GM19395 (cell line): Measurements from ENCODE around the gene MED16.

Source experiments
- ATAC-seq: cut with Tn5 transposase; IDR thresholded peaks from one replicate; pipeline ENCODE4 v1.9.1; 2021; ENCODE audit warnings: mild to moderate bottlenecking, moderate library complexity; ENCODE audit not compliant: unreplicated experiment

Gene MED16

GRCh38 chr19:892894-893689 is at the start of gene MED16, which contains the start of gene RNU6-9:
TSS of gene MED16 (minus strand) at chr19:893187. CDS start at chr19:891131, 2,056 bp downstream.
TSS of gene RNU6-9 (plus strand) at chr19:893484.
- ATAC-seq: peak; percentile 79

GRCh38 chr19:942133-942645 is 49.2 kb upstream of the MED16 start:
- ATAC-seq: no peak

GRCh38 chr19:941292-942132 is 48.5 kb upstream of the MED16 start:
- ATAC-seq: no peak

- ATAC-seq: no peak
Observed at GRCh38 chr19:940591-941291, 47.8 kb upstream of the MED16 start.

- ATAC-seq: no peak
Observed at GRCh38 chr19:939922-940321, 46.9 kb upstream of the MED16 start.

- no peak for ATAC-seq
Observed at GRCh38 chr19:939439-939838, 46.5 kb upstream of the MED16 start.

GRCh38 chr19:938233-938923 is 45.4 kb upstream of the MED16 start:
- ATAC-seq: no peak

- no peak for ATAC-seq
Observed at GRCh38 chr19:937259-937694, 44.3 kb upstream of the MED16 start.

GRCh38 chr19:936175-936546 is 43.2 kb upstream of the MED16 start:
- ATAC-seq: no peak

GRCh38 chr19:934865-935479 is 42.0 kb upstream of the MED16 start:
- ATAC-seq: no peak

- no peak for ATAC-seq
Observed at GRCh38 chr19:934197-934840, 41.3 kb upstream of the MED16 start.

GRCh38 chr19:933553-933882 is 40.5 kb upstream of the MED16 start:
- ATAC-seq: no peak

GRCh38 chr19:932648-933552 is 39.9 kb upstream of the MED16 start:
- no peak for ATAC-seq

GRCh38 chr19:931860-932647 is 39.1 kb upstream of the MED16 start:
- no peak for ATAC-seq

GRCh38 chr19:929891-930258 is 36.9 kb upstream of the MED16 start:
- no peak for ATAC-seq

GRCh38 chr19:929203-929890 is 36.4 kb upstream of the MED16 start:
- no peak for ATAC-seq

- ATAC-seq: no peak
Observed at GRCh38 chr19:928471-929202, 35.6 kb upstream of the MED16 start.
